Measurements from ENCODE around the gene ATP2A2. TPM values are rescaled to one million over a fixed set of nuclear protein-coding genes. Genes with fewer than 3 reads are reported as not detected.

ATP2A2 gene
- total RNA-seq, 1 experiment from 2014 or later, result 239 TPM

GRCh38 chr12:110270125-110270962 is 10.7 kb upstream of the ATP2A2 start (continued):
- TF ChIP-seq EZH2 (IDR thresholded peaks at IDR 0.05) (no peak), POLR2AphosphoS5 (IDR thresholded peaks at IDR 0.05; ENCODE audit: low read depth, low read length) (no peak), REST (IDR thresholded peaks at IDR 0.05; ENCODE audit: low read depth) (no peak), RAD21 (IDR thresholded peaks at IDR 0.05; ENCODE audit: low read depth) (no peak), SRF (IDR thresholded peaks at IDR 0.05; ENCODE audit: low read depth) (no peak), CBX3 (IDR thresholded peaks at IDR 0.05; ENCODE audit: low read depth) (no peak)

GRCh38 chr12:110271015-110271414 is 10.0 kb upstream of the ATP2A2 start:
- Histone ChIP-seq H3K79me2 (ENCODE audit: insufficient read depth, low read length) (no peaks in the 10 kb centered on the region), H4K20me1 (ENCODE audit: insufficient read depth) (no peaks in the 10 kb centered on the region), H2AFZ (ENCODE audit: low read depth, low read length, poor library complexity, severe bottlenecking) (no peak overlapping the region), H3K27ac (ENCODE audit: low read depth, low read length) (no peak overlapping the region; the same call in 1 of the 2 replicates), H3K9me2 (ENCODE audit: insufficient read depth) (no peaks in the 10 kb centered on the region), H3K4me3 (replicated peaks in 1 of 2; ENCODE audit: low read depth in 1 of 2, low read length in 2 of 2) (no peak overlapping the region), H3K4me1 (ENCODE audit: control insufficient read depth in 1 of 2, insufficient read depth in 2 of 2, low read length in 2 of 2) (peaks cover 34 to 46% of the 10 kb centered on the region in 2 experiments), H3K4me2 (ENCODE audit: low read length) (peak overlapping the region; percentile 77), H3K9me3 (ENCODE audit: control insufficient read depth in 1 of 2, insufficient read depth in 1 of 2, low read depth in 1 of 2, low read length in 2 of 2) (no peaks in the 10 kb centered on the region), H3K36me3 (ENCODE audit: control insufficient read depth in 1 of 2, insufficient read depth in 2 of 2, low read length in 2 of 2) (no peaks in the 10 kb centered on the region), H3K27me3 (ENCODE audit: insufficient read depth, low read length) (no peaks in the 10 kb centered on the region), H3K9ac (ENCODE audit: low read length) (no peak overlapping the region)
- DNase-seq (ENCODE audit: low read depth, low spot score) (no peak), ATAC-seq (no peak)
- CTCF ChIA-PET, result interaction anchor here (1.3 kb wide), 1 partner anchor 8 kb away, joined by 3 read pairs; no protein-coding TSS in a partner anchor
- no TSS peak for BruUV-seq (replicated peaks)
- intact Hi-C loops (cut with micrococcal nuclease), result no loop called here
- POLR2A ChIA-PET, result interaction anchor here (0.9 to 2.0 kb wide), 3 partner anchors 9 to 13 kb away, joined by 3 to 10 read pairs (median 4); no protein-coding TSS in a partner anchor
- RAD21 ChIA-PET (ENCODE audit: low non-redundant PET in 1 of 2, low total read pairs in 2 of 2, uncharacterized antibody in 2 of 2, unreplicated experiment in 2 of 2), result interaction anchor here in 1 of 2 experiments (0.6 kb wide), 1 partner anchor 126 kb away, joined by 3 read pairs; no protein-coding TSS in a partner anchor
- no peak for TF ChIP-seq ZFX (IDR thresholded peaks at IDR 0.05)
- TF ChIP-seq RAD21 (IDR thresholded peaks at IDR 0.05; ENCODE audit: low read depth), result no peak
- TF ChIP-seq ELF1 (IDR thresholded peaks at IDR 0.05; ENCODE audit: borderline replicate concordance, low read depth), result no peak
- no peak for TF ChIP-seq FOSL1 (IDR thresholded peaks at IDR 0.05; ENCODE audit: low read depth)
- no peak for TF ChIP-seq ATF3 (IDR thresholded peaks at IDR 0.05)
- TF ChIP-seq REST (IDR thresholded peaks at IDR 0.05; ENCODE audit: low read depth), result no peak
- TF ChIP-seq MAX (IDR thresholded peaks at IDR 0.05), result no peak
- no peak for TF ChIP-seq POLR2AphosphoS5 (IDR thresholded peaks at IDR 0.05; ENCODE audit: low read depth, low read length)
- TF ChIP-seq TCF7L2 (IDR thresholded peaks at IDR 0.05; ENCODE audit: borderline replicate concordance, extremely low read depth, insufficient read depth, insufficient read length), result no peak
- TF ChIP-seq EZH2phosphoT487 (IDR thresholded peaks at IDR 0.05; ENCODE audit: borderline replicate concordance), result no peak
